Panc1 (cell line): ENCODE data around the gene ACTRT2. TPM values are rescaled to one million over a fixed set of nuclear protein-coding genes. Genes with fewer than 3 reads are reported as not detected.

Source experiments
- ATAC-seq: fragments of 200-7000 bp; cut with Tn5 transposase; 2 replicates; pipeline ENCODE4 v1.9.1; 2020; ENCODE audit warnings: mild to moderate bottlenecking, moderate library complexity
- BruUV-seq: library from RNA; stranded (reverse); fragments of 400-500 nt; replicated peaks from 2 replicates; lab custom pipeline; 2021; lab: Mats Ljungman, UMichigan
- CTCF ChIA-PET: fragments of 300-600 bp; sonication (Branson Sonifier 250); formaldehyde crosslinking; loops from one replicate; lab custom pipeline; 2022; ENCODE audit warnings: antibody characterized with exemption; lab: Charles Lee
- POLR2A ChIA-PET: fragments of 300-600 bp; sonication (Branson Sonifier 250); formaldehyde crosslinking; loops from one replicate; lab custom pipeline; 2022; ENCODE audit warnings: antibody characterized with exemption; lab: Charles Lee
- DNase-seq: peaks from one replicate; pipeline ENCODE4 v3.0.0-alpha.2; 2010; ENCODE audit warnings: low read depth, low spot score
- H3K27ac ChIP-seq: 2 replicates; pipeline ENCODE4 v1.5.1; 2011; ENCODE audit warnings: mild to moderate bottlenecking, low read length, inconsistent platforms
- H3K27me3 ChIP-seq: fragments of 200-500 bp; sonication (Bioruptor generic); 2 replicates; pipeline ENCODE4 v1.6.0; 2014; ENCODE audit warnings: low read length, inconsistent platforms; ENCODE audit not compliant: control insufficient read depth, insufficient read depth
- H3K36me3 ChIP-seq: fragments of 200-500 bp; sonication (Bioruptor generic); 2 replicates; pipeline ENCODE4 v1.5.1; 2014; ENCODE audit warnings: inconsistent platforms, mild to moderate bottlenecking, low read length, moderate library complexity; ENCODE audit not compliant: control insufficient read depth, insufficient read depth
- H3K4me1 ChIP-seq: 2 replicates; pipeline ENCODE4 v1.5.1; 2011; ENCODE audit warnings: inconsistent platforms, mild to moderate bottlenecking, low read length, moderate library complexity; ENCODE audit not compliant: control insufficient read depth, insufficient read depth
- H3K4me3 ChIP-seq, 2 experiments: 2 replicates each; pipeline ENCODE4 v1.5.1; 2011 to 2012; ENCODE audit warnings: low read depth in 2 of 2, low read length in 2 of 2, mild to moderate bottlenecking in 2 of 2, inconsistent platforms in 1 of 2, moderate library complexity in 1 of 2
- H3K9me3 ChIP-seq: fragments of 200-500 bp; sonication (Bioruptor generic); 2 replicates; pipeline ENCODE4 v1.5.1; 2014; ENCODE audit warnings: low read depth, mild to moderate bottlenecking, inconsistent platforms, low read length, moderate library complexity; ENCODE audit not compliant: control insufficient read depth, insufficient read depth
- CTCF ChIP-seq: fragments of 450-650 bp; IDR thresholded peaks from 2 replicates; pipeline ENCODE4 v1.5.1; 2017; ENCODE audit warnings: mild to moderate bottlenecking
- POLR2AphosphoS5 ChIP-seq: IDR thresholded peaks from 2 replicates; pipeline ENCODE4 v1.6.1; 2012; ENCODE audit warnings: mild to moderate bottlenecking, low read depth, low read length, moderate library complexity
- REST ChIP-seq, 2 experiments: IDR thresholded peaks; 2 replicates each; pipeline ENCODE4 v1.6.1; 2011 to 2012; ENCODE audit warnings: low read depth in 2 of 2, control low read depth in 1 of 2, low read length in 1 of 2, mild to moderate bottlenecking in 1 of 2, moderate library complexity in 1 of 2; ENCODE audit not compliant: insufficient read depth in 1 of 2
- SIN3A ChIP-seq: IDR thresholded peaks from 2 replicates; pipeline ENCODE4 v1.6.1; 2012; ENCODE audit warnings: low read depth, mild to moderate bottlenecking, low read length, moderate library complexity, borderline replicate concordance; ENCODE audit not compliant: insufficient read depth
- TCF7L2 ChIP-seq: IDR thresholded peaks from 2 replicates; pipeline ENCODE4 v1.6.1; 2011; ENCODE audit warnings: mild to moderate bottlenecking, low read depth, low read length, inconsistent platforms
- in situ Hi-C: cut with HindIII; loops from 2 replicates; pipeline ENCODE4 v1.10.0; 2016; ENCODE audit warnings: low sequenced_read_pairs, low pct_unique_long_range_greater_than_20kb
- intact Hi-C: fragments of 100-400 bp; cut with micrococcal nuclease; formaldehyde crosslinking; loops from one replicate; pipeline ENCODE4 v1.10.0; 2022; ENCODE audit not compliant: unreplicated experiment
- total RNA-seq: library from RNA; stranded (reverse); gene quantifications from one replicate; pipeline ENCODE4 v1.2.1, GENCODE V29; 2021; ENCODE audit not compliant: unreplicated experiment

Gene ACTRT2
- total RNA-seq, 1 experiment from 2014 or later, result not detected

- ChIA-PET POLR2A (no interaction called here), CTCF (no interaction called here)
- DNase-seq, result no peak
- Histone ChIP-seq H3K9me3 (no peaks in the 10 kb centered on the region), H3K27ac (no peak overlapping the region), H3K36me3 (no peaks in the 10 kb centered on the region), H3K27me3 (no peaks in the 10 kb centered on the region; the same call in 1 of the 2 replicates), H3K4me3 (no peak overlapping the region), H3K4me1 (no peaks in the 10 kb centered on the region)
- BruUV-seq, result no TSS peak
- no peak for ATAC-seq
- no peak for TF ChIP-seq CTCF
- TF ChIP-seq TCF7L2, result no peak
- no peak for TF ChIP-seq SIN3A
- no peak for TF ChIP-seq REST (IDR thresholded peaks at IDR 0.05; ENCODE audit: insufficient read depth in 1 of 2, low read depth in 2 of 2, low read length in 1 of 2)
- no peak for TF ChIP-seq POLR2AphosphoS5
- intact Hi-C loops, result no loop called here
- in situ Hi-C loops, result no loop called here
These were observed 39.2 kb upstream of the ACTRT2 start for GRCh38 chr1:2981981-2982614.

GRCh38 chr1:2982615-2983318 lies 38.5 kb upstream of the ACTRT2 start:
- BruUV-seq, result no TSS peak
- ChIA-PET POLR2A (no interaction called here), CTCF (no interaction called here)
- TF ChIP-seq REST (IDR thresholded peaks at IDR 0.05; ENCODE audit: insufficient read depth in 1 of 2, low read depth in 2 of 2, low read length in 1 of 2) (no peak), POLR2AphosphoS5 (no peak), SIN3A (no peak), CTCF (no peak), TCF7L2 (no peak)
- no peaks in the 10 kb centered on the region for H3K4me1 ChIP-seq
- no peaks in the 10 kb centered on the region for H3K36me3 ChIP-seq
- intact Hi-C loops (no loop called here), in situ Hi-C loops (no loop called here)
- H3K9me3 ChIP-seq, result no peaks in the 10 kb centered on the region
- H3K4me3 ChIP-seq, result no peak overlapping the region
- ATAC-seq (no peak), DNase-seq (no peak)
- no peaks in the 10 kb centered on the region; the same call in 1 of the 2 replicates for H3K27me3 ChIP-seq
- H3K27ac ChIP-seq, result no peak overlapping the region
